Activated naive CD4-positive, alpha-beta T cell treated with anti-CD3 and anti-CD28 coated beads, Interleukin-2, amount 10 ng/mL, durations not matched to agents 7 days and 5 days (primary cell): ENCODE data around the gene GAS2L1.

Experiments
- CTCF ChIA-PET: fragments of 350-600 bp; sonication (Branson Sonifier 250); formaldehyde crosslinking; loops from one replicate; lab custom pipeline; 2021; ENCODE audit warnings: antibody characterized with exemption; lab: Charles Lee
- DNase-seq: peaks from one replicate; pipeline ENCODE4 v3.0.0-alpha.2; 2020
- H3K27ac Mint-ChIP-seq: one replicate; pipeline ENCODE4 v1.8.0; 2021; ENCODE audit warnings: mild to moderate bottlenecking, moderate library complexity, mixed read lengths
- H3K27me3 Mint-ChIP-seq: one replicate; pipeline ENCODE4 v1.8.0; 2021; ENCODE audit warnings: mild to moderate bottlenecking, mixed read lengths
- H3K36me3 Mint-ChIP-seq: one replicate; pipeline ENCODE4 v1.8.0; 2021; ENCODE audit warnings: mixed read lengths
- H3K4me1 Mint-ChIP-seq: one replicate; pipeline ENCODE4 v1.8.0; 2021; ENCODE audit warnings: mixed read lengths
- H3K4me3 Mint-ChIP-seq: one replicate; pipeline ENCODE4 v1.8.0; 2021; ENCODE audit warnings: mild to moderate bottlenecking, moderate library complexity, mixed read lengths
- H3K9me3 Mint-ChIP-seq: one replicate; pipeline ENCODE4 v1.8.0; 2021; ENCODE audit warnings: mixed read lengths

Gene GAS2L1

GRCh38 chr22:29298641-29299040 lies 7.8 kb upstream of the GAS2L1 start:
- Mint-ChIP-seq H3K4me1 (no peaks in the 10 kb centered on the region), H3K27ac (no peak overlapping the region), H3K27me3 (no peaks in the 10 kb centered on the region), H3K9me3 (no peaks in the 10 kb centered on the region), H3K36me3 (peaks cover 62% of the 10 kb centered on the region), H3K4me3 (no peak overlapping the region)
- CTCF ChIA-PET, result no interaction called here
- DNase-seq, result no peak

- H3K9me3 Mint-ChIP-seq, result no peaks in the 10 kb centered on the region
- H3K4me1 Mint-ChIP-seq, result no peaks in the 10 kb centered on the region
- peaks cover 55% of the 10 kb centered on the region for H3K36me3 Mint-ChIP-seq
- CTCF ChIA-PET, result no interaction called here
- DNase-seq, result no peak
- H3K4me3 Mint-ChIP-seq, result no peak overlapping the region
- peaks cover under 1% of the 10 kb centered on the region for H3K27me3 Mint-ChIP-seq
- peak overlapping the region; percentile 65 for H3K27ac Mint-ChIP-seq
These were observed 7.1 kb upstream of the GAS2L1 start for GRCh38 chr22:29299136-29299900.

GRCh38 chr22:29300467-29300806 lies 6.0 kb upstream of the GAS2L1 start:
- Mint-ChIP-seq H3K27ac (no peak overlapping the region), H3K4me3 (no peak overlapping the region), H3K36me3 (peaks cover 50% of the 10 kb centered on the region), H3K4me1 (no peaks in the 10 kb centered on the region), H3K9me3 (no peaks in the 10 kb centered on the region), H3K27me3 (peaks cover 12% of the 10 kb centered on the region)
- DNase-seq, result no peak
- CTCF ChIA-PET, result interaction anchor here (1.2 kb wide), 1 partner anchor 13 kb away, joined by 5 read pairs; no protein-coding TSS in a partner anchor

- peaks cover 44% of the 10 kb centered on the region for H3K36me3 Mint-ChIP-seq
- H3K9me3 Mint-ChIP-seq, result no peaks in the 10 kb centered on the region
- H3K27me3 Mint-ChIP-seq, result peaks cover 17% of the 10 kb centered on the region
- H3K4me3 Mint-ChIP-seq, result no peak overlapping the region
- peaks cover 2% of the 10 kb centered on the region for H3K4me1 Mint-ChIP-seq
- H3K27ac Mint-ChIP-seq, result peak overlapping the region; percentile 38
- CTCF ChIA-PET, result interaction anchor here (1.2 kb wide), 1 partner anchor 12 kb away, joined by 5 read pairs; no protein-coding TSS in a partner anchor
- no peak for DNase-seq
These were observed 5.4 kb upstream of the GAS2L1 start for GRCh38 chr22:29300807-29301601.

- CTCF ChIA-PET, result interaction anchor here (1.2 kb wide), 1 partner anchor 11 kb away, joined by 5 read pairs; no protein-coding TSS in a partner anchor
- Mint-ChIP-seq H3K4me3 (no peak overlapping the region), H3K4me1 (peaks cover 9% of the 10 kb centered on the region), H3K9me3 (no peaks in the 10 kb centered on the region), H3K27ac (peak overlapping the region; percentile 42), H3K36me3 (peaks cover 39% of the 10 kb centered on the region), H3K27me3 (peaks cover 25% of the 10 kb centered on the region)
- DNase-seq, result no peak
These were observed 4.6 kb upstream of the GAS2L1 start for GRCh38 chr22:29301716-29302401.

- no peak for DNase-seq
- H3K9me3 Mint-ChIP-seq, result no peaks in the 10 kb centered on the region
- CTCF ChIA-PET, result interaction anchor here (2.8 kb wide), 1 partner anchor 11 kb away, joined by 12 read pairs; no protein-coding TSS in a partner anchor
- peaks cover 10% of the 10 kb centered on the region for H3K4me1 Mint-ChIP-seq
- H3K36me3 Mint-ChIP-seq, result peaks cover 34% of the 10 kb centered on the region
- H3K4me3 Mint-ChIP-seq, result no peak overlapping the region
- peaks cover 27% of the 10 kb centered on the region for H3K27me3 Mint-ChIP-seq
- H3K27ac Mint-ChIP-seq, result no peak overlapping the region
These were observed 4.1 kb upstream of the GAS2L1 start for GRCh38 chr22:29302402-29302680.

- CTCF ChIA-PET, result interaction anchor here (1.3 to 2.8 kb wide), 2 partner anchors 11 to 21 kb away, joined by 3 to 12 read pairs; no protein-coding TSS in a partner anchor
- peaks cover 15% of the 10 kb centered on the region for H3K4me1 Mint-ChIP-seq
- H3K36me3 Mint-ChIP-seq, result peaks cover 29% of the 10 kb centered on the region
- no peak overlapping the region for H3K4me3 Mint-ChIP-seq
- H3K27ac Mint-ChIP-seq, result no peak overlapping the region
- peaks cover 32% of the 10 kb centered on the region for H3K27me3 Mint-ChIP-seq
- H3K9me3 Mint-ChIP-seq, result no peaks in the 10 kb centered on the region
- no peak for DNase-seq
These were observed 3.6 kb upstream of the GAS2L1 start for GRCh38 chr22:29302681-29303465.

GRCh38 chr22:29305836-29306174 lies 645 bp upstream of the GAS2L1 start:
- no peaks in the 10 kb centered on the region for H3K9me3 Mint-ChIP-seq
- DNase-seq, result no peak
- peak overlapping the region; percentile 70 for H3K4me3 Mint-ChIP-seq
- peaks cover 51% of the 10 kb centered on the region for H3K27me3 Mint-ChIP-seq
- CTCF ChIA-PET, result no interaction called here
- peaks cover 37% of the 10 kb centered on the region for H3K4me1 Mint-ChIP-seq
- peaks cover 8% of the 10 kb centered on the region for H3K36me3 Mint-ChIP-seq
- H3K27ac Mint-ChIP-seq, result no peak overlapping the region

GRCh38 chr22:29306835-29307595 lies 565 bp downstream of the GAS2L1 start:
- CTCF ChIA-PET, result interaction anchor here (1.1 kb wide), 1 partner anchor 28 kb away, joined by 3 read pairs; no protein-coding TSS in a partner anchor
- Mint-ChIP-seq H3K36me3 (no peaks in the 10 kb centered on the region), H3K4me1 (peaks cover 43% of the 10 kb centered on the region), H3K9me3 (no peaks in the 10 kb centered on the region), H3K4me3 (peak overlapping the region; percentile 84), H3K27ac (no peak overlapping the region), H3K27me3 (peaks cover 60% of the 10 kb centered on the region)
- peak; percentile 69 for DNase-seq

GRCh38 chr22:29307596-29308147 lies 1.2 kb downstream of the GAS2L1 start:
- CTCF ChIA-PET, result no interaction called here
- Mint-ChIP-seq H3K36me3 (no peaks in the 10 kb centered on the region), H3K4me3 (peak overlapping the region; percentile 84), H3K27ac (no peak overlapping the region), H3K4me1 (peaks cover 47% of the 10 kb centered on the region), H3K9me3 (no peaks in the 10 kb centered on the region), H3K27me3 (peaks cover 67% of the 10 kb centered on the region)
- DNase-seq, result no peak

GRCh38 chr22:29308148-29308790 lies 1.8 kb downstream of the GAS2L1 start:
- DNase-seq, result no peak
- no peak overlapping the region for H3K27ac Mint-ChIP-seq
- CTCF ChIA-PET, result no interaction called here
- peaks cover 73% of the 10 kb centered on the region for H3K27me3 Mint-ChIP-seq
- H3K4me3 Mint-ChIP-seq, result peak overlapping the region; percentile 42
- H3K9me3 Mint-ChIP-seq, result no peaks in the 10 kb centered on the region
- H3K36me3 Mint-ChIP-seq, result no peaks in the 10 kb centered on the region
- peaks cover 53% of the 10 kb centered on the region for H3K4me1 Mint-ChIP-seq

GRCh38 chr22:29308791-29309262 lies 2.4 kb downstream of the GAS2L1 start:
- peak overlapping the region; percentile 42 for H3K4me3 Mint-ChIP-seq
- H3K27me3 Mint-ChIP-seq, result peaks cover 78% of the 10 kb centered on the region

More at GRCh38 chr22:29308791-29309262, 2.4 kb downstream of the GAS2L1 start:
- DNase-seq, result peak; percentile 70
- CTCF ChIA-PET, result no interaction called here
- no peaks in the 10 kb centered on the region for H3K9me3 Mint-ChIP-seq
- H3K27ac Mint-ChIP-seq, result peak overlapping the region; percentile 12
- no peaks in the 10 kb centered on the region for H3K36me3 Mint-ChIP-seq
- peaks cover 58% of the 10 kb centered on the region for H3K4me1 Mint-ChIP-seq
